Naive B cell (primary cell): ENCODE data around the gene DNAAF6. TPM values are rescaled to one million over a fixed set of nuclear protein-coding genes. Genes with fewer than 3 reads are reported as not detected.
"Not testable (repeated sequence)": the region's sequence is repeated elsewhere in the genome, so short reads cannot be mapped to it uniquely, and the experiment has no call there.

Source experiments
- ATAC-seq, 2 donors: fragments of 150-1000 bp; cut with Tn5 transposase; 2 replicates each; pipeline ENCODE4 v1.10.0; 2021; ENCODE audit warnings: low read depth in 2 of 2, mild to moderate bottlenecking in 2 of 2, moderate library complexity in 2 of 2
- DNase-seq: peaks from one replicate; pipeline ENCODE4 v3.0.0; 2022
- H3K27ac Mint-ChIP-seq, 6 donors: one replicate each; pipeline ENCODE4 v1.8.0; 2020 to 2022; ENCODE audit warnings: mild to moderate bottlenecking in 6 of 6, mixed read lengths in 6 of 6, moderate library complexity in 5 of 6, inconsistent platforms in 2 of 6
- H3K27me3 Mint-ChIP-seq, 3 donors: one replicate each; pipeline ENCODE4 v1.8.0; 2021 to 2022; ENCODE audit warnings: mixed read lengths in 3 of 3, mild to moderate bottlenecking in 1 of 3
- H3K36me3 Mint-ChIP-seq, 2 donors: one replicate each; pipeline ENCODE4 v1.8.0; 2020 to 2022; ENCODE audit warnings: mixed read lengths in 2 of 2, inconsistent platforms in 1 of 2, mild to moderate bottlenecking in 1 of 2
- H3K4me1 Mint-ChIP-seq, 3 donors: one replicate each; pipeline ENCODE4 v1.8.0; 2020 to 2022; ENCODE audit warnings: mixed read lengths in 3 of 3, inconsistent platforms in 1 of 3, mild to moderate bottlenecking in 1 of 3, moderate library complexity in 1 of 3
- H3K4me3 Mint-ChIP-seq, 8 donors: one replicate each; pipeline ENCODE4 v1.8.0; 2020 to 2022; ENCODE audit warnings: mild to moderate bottlenecking in 8 of 8, mixed read lengths in 8 of 8, moderate library complexity in 8 of 8, inconsistent platforms in 2 of 8
- H3K9me3 Mint-ChIP-seq, 7 donors: one replicate each; pipeline ENCODE4 v1.8.0; 2020 to 2022; ENCODE audit warnings: mixed read lengths in 7 of 7, mild to moderate bottlenecking in 5 of 7, inconsistent platforms in 2 of 7, moderate library complexity in 1 of 7
- polyA plus RNA-seq, 6 donors: library from polyadenylated mRNA; unstranded; fragments of 300-500 nt; fragmentation: Illumina TruSeq; gene quantifications; one replicate each; pipeline ENCODE4 v1.2.3, GENCODE V29; 2021; ENCODE audit warnings: low read depth in 6 of 6

DNAAF6 gene
- polyA plus RNA-seq, result not detected

DNA sequence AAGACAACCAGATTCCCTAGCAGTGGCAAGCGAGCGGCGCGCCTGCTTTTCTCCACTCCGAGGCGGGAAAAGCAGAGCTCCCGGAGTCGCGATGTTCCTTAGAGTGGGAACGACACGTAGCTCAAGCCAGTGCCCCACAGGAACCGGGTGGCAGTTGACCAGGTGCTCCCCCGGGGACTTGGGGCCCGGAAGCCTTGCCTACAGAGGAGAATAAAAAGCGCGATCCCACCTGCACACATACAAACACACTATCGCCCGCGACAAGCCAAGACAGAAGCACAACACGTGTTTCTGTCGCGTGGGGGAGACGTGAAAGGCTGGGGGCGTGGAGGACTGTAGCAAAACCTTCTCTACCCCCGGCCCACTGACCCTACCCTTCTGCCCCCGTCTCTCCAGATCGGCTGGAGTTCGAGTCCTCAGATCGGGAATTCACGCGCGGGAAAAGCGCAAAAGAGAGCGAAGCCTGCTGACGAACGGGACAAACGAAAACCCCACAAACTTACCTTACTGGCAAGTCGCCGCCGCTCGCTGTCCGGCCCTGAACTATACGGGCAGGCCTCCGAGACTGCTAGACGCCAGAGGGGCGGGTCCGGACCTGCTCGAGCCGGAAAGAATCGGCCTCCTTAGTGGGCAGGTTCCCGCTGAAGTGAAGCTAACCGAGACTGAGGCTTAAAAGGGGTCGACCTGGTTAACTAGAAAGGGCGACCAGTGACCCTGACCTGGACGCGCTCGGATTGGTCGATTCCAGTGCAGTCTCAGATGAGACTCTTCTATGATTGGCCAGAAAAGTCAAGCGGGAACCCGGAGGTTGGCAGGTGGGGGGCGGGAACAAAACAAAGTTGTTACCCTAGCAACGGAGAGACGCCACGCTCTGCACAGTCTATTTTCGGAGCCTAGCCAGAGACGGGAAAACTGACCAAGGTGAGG lies at the start of gene DNAAF6, which contains the start of gene NUP62CL:
Gene DNAAF6, plus strand, starts transcription at position 842 of the 927 bp plus-strand sequence. CDS start 6,265 bp downstream, outside the sequence.
Gene NUP62CL, minus strand, starts transcription at position 664 of the 927 bp plus-strand sequence. CDS start 31,287 bp downstream, outside the sequence.
- Mint-ChIP-seq H3K27ac (peak within 1 kb of the TSS; percentile 75 to 92 (median 88)), H3K27me3 (no peaks in the 10 kb centered on the region), H3K9me3 (peaks cover 0 to 4% (median 0%) of the 10 kb centered on the region in 7 donors), H3K36me3 (no peaks in the 10 kb centered on the region), H3K4me3 (peak within 1 kb of the TSS; percentile 82 to 97 (median 92)), H3K4me1 (peaks cover 0 to 3% (median 0%) of the 10 kb centered on the region in 3 donors)
- DNase-seq (peak; percentile 63), ATAC-seq (peak; percentile 91 to 94)

- not testable (repeated sequence) for H3K9me3 Mint-ChIP-seq, H3K4me3 Mint-ChIP-seq, H3K27ac Mint-ChIP-seq, H3K27me3 Mint-ChIP-seq, ATAC-seq, DNase-seq, H3K36me3 Mint-ChIP-seq, H3K4me1 Mint-ChIP-seq
Observed at GRCh38 chrX:107157618-107158017, 48.8 kb upstream of the DNAAF6 start.

- H3K36me3 Mint-ChIP-seq, result no peaks in the 10 kb centered on the region
- DNase-seq (no peak), ATAC-seq (no peak)
- H3K4me1 Mint-ChIP-seq, result no peaks in the 10 kb centered on the region
- peaks cover 0 to 2% (median 0%) of the 10 kb centered on the region in 7 donors for H3K9me3 Mint-ChIP-seq
- no peaks in the 10 kb centered on the region for H3K27me3 Mint-ChIP-seq
- no peak overlapping the region for H3K4me3 Mint-ChIP-seq
- H3K27ac Mint-ChIP-seq, result peak overlapping the region in 1 of 6 donors; percentile 18
Observed at GRCh38 chrX:107167163-107167921, 39.1 kb upstream of the DNAAF6 start.

DNA sequence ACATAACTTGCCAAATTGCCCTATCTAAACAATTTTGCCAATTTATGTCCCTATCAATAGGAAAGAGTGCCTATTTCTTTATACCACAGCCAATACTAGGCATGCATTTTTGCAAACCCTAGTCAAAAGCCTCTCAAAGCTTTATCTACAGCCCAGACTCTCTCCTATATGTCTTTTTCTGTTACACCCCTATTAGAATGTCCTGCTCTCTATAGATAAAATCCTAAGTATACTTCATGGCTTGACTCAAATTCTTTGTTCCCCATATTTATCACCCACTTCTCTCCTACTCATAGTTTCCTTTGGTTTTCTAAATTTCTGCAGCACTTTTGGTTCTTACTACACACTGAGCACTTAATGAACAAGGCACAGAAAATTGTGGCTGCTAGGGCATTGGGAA lies 38.2 kb upstream of the DNAAF6 start:
- no peak for ATAC-seq
- H3K4me3 Mint-ChIP-seq, result no peak overlapping the region
- DNase-seq, result no peak
- no peaks in the 10 kb centered on the region for H3K27me3 Mint-ChIP-seq
- no peak overlapping the region for H3K27ac Mint-ChIP-seq
- H3K9me3 Mint-ChIP-seq, result peaks cover 0 to 2% (median 0%) of the 10 kb centered on the region in 7 donors
- H3K36me3 Mint-ChIP-seq, result no peaks in the 10 kb centered on the region
- no peaks in the 10 kb centered on the region for H3K4me1 Mint-ChIP-seq

GRCh38 chrX:107168712-107169111 lies 37.7 kb upstream of the DNAAF6 start:
- no peak for DNase-seq
- Mint-ChIP-seq H3K36me3 (no peaks in the 10 kb centered on the region), H3K27me3 (no peaks in the 10 kb centered on the region), H3K27ac (no peak overlapping the region), H3K4me1 (no peaks in the 10 kb centered on the region), H3K9me3 (peaks cover 0 to 2% (median 0%) of the 10 kb centered on the region in 7 donors), H3K4me3 (no peak overlapping the region)
- ATAC-seq, result no peak

DNA sequence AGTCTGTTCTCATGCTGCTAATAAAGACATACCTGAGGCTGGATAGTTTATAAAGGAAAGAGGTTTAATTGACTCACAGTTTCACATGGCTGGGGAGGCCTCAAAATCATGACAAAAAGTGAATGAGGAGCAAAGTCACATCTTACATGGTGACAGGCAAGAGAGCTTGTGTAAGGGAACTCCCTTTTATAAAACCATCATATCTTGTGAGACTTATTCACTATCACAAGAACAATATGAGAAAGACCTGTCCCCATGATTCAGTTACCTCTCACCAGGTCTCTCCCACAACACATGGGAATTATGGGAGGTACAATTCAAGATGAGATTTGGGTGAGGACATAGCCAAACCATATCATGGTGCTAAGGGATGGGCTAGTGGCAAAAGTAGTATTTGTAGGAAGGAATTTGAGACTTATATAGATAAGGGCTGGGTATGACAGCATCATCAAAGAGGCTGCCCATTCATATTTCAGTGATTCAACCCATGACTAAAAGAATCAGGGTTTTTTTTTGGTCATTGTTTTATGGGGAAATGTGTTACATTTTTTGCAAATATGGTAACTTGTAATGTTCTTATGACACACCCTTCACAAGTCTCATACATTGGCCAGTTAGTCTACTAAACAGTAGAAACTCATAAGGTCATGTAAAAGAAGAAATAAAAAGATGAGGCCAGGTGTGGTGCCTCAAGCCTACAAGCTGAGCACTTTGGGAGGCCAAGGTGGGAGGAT lies 34.9 kb upstream of the DNAAF6 start:
- no peak overlapping the region for H3K27ac Mint-ChIP-seq
- H3K4me3 Mint-ChIP-seq, result no peak overlapping the region
- H3K9me3 Mint-ChIP-seq, result peaks cover 0 to 2% (median 0%) of the 10 kb centered on the region in 7 donors
- no peaks in the 10 kb centered on the region for H3K4me1 Mint-ChIP-seq
- peaks cover 0 to 7% (median 0%) of the 10 kb centered on the region in 3 donors for H3K27me3 Mint-ChIP-seq
- no peak for DNase-seq
- no peaks in the 10 kb centered on the region for H3K36me3 Mint-ChIP-seq
- no peak for ATAC-seq

- H3K4me3 Mint-ChIP-seq, result no peak overlapping the region
- ATAC-seq, result no peak
- no peaks in the 10 kb centered on the region for H3K4me1 Mint-ChIP-seq
- DNase-seq, result no peak
- no peaks in the 10 kb centered on the region for H3K36me3 Mint-ChIP-seq
- H3K27ac Mint-ChIP-seq, result no peak overlapping the region
- no peaks in the 10 kb centered on the region for H3K27me3 Mint-ChIP-seq
- H3K9me3 Mint-ChIP-seq, result peaks cover 0 to 4% (median 0%) of the 10 kb centered on the region in 7 donors
Observed at GRCh38 chrX:107197319-107197718, 9.1 kb upstream of the DNAAF6 start.

DNA sequence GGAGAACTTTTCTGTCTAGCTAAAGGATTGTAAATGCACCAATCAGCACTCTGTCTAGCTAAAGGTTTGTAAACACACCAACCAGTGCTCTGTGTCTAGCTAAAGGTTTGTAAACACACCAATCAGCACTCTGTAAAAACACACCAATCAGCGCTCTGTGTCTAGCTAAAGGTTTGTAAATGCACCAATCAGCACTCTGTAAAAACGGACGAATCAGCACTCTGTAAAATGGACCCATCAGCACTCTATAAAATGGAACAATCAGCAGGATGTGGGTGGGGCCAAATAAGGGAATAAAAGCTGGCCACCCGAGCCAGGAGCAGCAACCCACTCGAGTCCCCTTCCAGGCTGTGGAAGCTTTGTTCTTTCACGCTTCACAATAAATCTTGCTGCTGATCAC lies 8.3 kb upstream of the DNAAF6 start:
- not testable (repeated sequence) for H3K27ac Mint-ChIP-seq, H3K27me3 Mint-ChIP-seq, ATAC-seq, H3K36me3 Mint-ChIP-seq, H3K4me1 Mint-ChIP-seq, H3K4me3 Mint-ChIP-seq, DNase-seq, H3K9me3 Mint-ChIP-seq

DNA sequence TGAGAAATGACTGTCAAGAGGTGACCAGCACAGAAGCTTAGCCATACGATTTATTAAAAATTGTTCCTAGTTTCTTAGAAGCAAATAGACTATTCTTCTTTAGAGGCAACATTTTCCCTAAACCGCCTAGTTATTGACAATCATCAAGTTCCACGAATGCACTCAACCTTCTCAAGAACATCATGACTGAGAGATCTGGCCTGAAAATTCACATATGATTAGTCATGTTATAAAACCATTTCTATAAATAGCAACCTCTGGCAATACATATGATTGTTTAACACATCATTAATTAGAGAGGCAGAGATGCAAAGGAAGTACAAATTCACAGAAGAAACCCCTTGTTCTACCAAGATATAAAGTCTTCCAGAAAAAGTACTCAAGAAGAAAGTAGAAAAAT lies 6.9 kb upstream of the DNAAF6 start:
- no peak overlapping the region for H3K27ac Mint-ChIP-seq
- ATAC-seq (no peak), DNase-seq (no peak)
- no peaks in the 10 kb centered on the region for H3K27me3 Mint-ChIP-seq
- H3K36me3 Mint-ChIP-seq, result no peaks in the 10 kb centered on the region
- H3K9me3 Mint-ChIP-seq, result peaks cover 0 to 4% (median 0%) of the 10 kb centered on the region in 7 donors
- no peaks in the 10 kb centered on the region for H3K4me1 Mint-ChIP-seq
- H3K4me3 Mint-ChIP-seq, result no peak overlapping the region

DNA sequence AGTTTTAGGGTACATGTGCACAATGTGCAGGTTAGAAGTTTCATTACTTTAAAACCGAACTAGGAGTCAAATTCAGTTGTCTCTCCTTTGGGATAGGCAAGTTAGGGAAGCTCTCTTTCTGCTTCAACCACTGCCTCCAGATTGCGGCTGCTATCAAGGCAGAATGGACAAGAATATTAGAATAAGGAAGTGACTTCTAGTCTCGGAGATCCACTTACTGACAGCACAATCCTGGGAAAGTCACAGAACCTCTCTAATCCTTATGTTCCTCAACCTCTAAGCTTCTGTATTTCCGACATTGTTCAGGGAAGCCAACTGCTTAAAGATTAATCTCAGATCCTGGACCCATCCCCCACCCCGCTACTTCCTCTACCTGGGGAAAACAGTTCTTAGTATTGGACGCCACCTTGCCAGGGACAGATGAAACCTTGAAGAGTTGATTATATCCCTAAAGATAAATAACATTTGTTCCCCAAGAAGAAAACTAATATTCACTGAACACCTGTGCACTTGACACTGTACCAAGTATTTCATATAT lies 2.3 kb upstream of the DNAAF6 start:
- DNase-seq (no peak), ATAC-seq (no peak)
- H3K27ac Mint-ChIP-seq, result no peak overlapping the region
- no peaks in the 10 kb centered on the region for H3K36me3 Mint-ChIP-seq
- H3K9me3 Mint-ChIP-seq, result peaks cover 0 to 5% (median 0%) of the 10 kb centered on the region in 7 donors
- no peaks in the 10 kb centered on the region for H3K27me3 Mint-ChIP-seq
- no peak overlapping the region for H3K4me3 Mint-ChIP-seq
- peaks cover 0 to 3% (median 0%) of the 10 kb centered on the region in 3 donors for H3K4me1 Mint-ChIP-seq

DNA sequence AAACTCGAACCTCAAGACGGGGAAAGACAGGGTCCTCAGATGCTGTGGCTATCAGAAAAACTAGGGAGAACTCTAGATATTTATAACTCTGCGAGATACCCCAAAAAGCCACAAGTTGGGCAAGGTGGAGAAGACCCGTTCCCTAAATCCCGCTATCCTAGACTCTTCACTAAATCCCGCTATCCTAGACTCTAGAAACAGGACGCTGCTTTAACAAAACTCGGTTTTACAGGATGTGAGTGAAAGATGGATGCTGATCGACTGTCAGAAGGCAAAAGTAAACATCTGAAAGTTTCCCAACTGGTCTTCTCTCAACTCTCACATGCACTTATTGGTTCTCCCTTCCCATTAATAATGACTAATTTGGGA lies 270 bp downstream of the DNAAF6 start:
- H3K27me3 Mint-ChIP-seq, result no peaks in the 10 kb centered on the region

GRCh38 chrX:107207089-107207488 lies 678 bp downstream of the DNAAF6 start:
- DNase-seq, result no peak
- Mint-ChIP-seq H3K4me1 (peaks cover 0 to 3% (median 0%) of the 10 kb centered on the region in 3 donors), H3K9me3 (peaks cover 0 to 3% (median 0%) of the 10 kb centered on the region in 7 donors), H3K27me3 (peaks cover 0 to 3% (median 0%) of the 10 kb centered on the region in 3 donors), H3K36me3 (no peaks in the 10 kb centered on the region), H3K27ac (peak overlapping the region in 3 of 6 donors; percentile 65 to 87 (median 68)), H3K4me3 (peak overlapping the region in 4 of 8 donors; percentile 5 to 97 (median 30))
- ATAC-seq, result no peak

More for the DNA sequence above, 270 bp downstream of the DNAAF6 start:
- peaks cover 0 to 3% (median 0%) of the 10 kb centered on the region in 7 donors for H3K9me3 Mint-ChIP-seq
- peak overlapping the region; percentile 82 to 97 (median 92) for H3K4me3 Mint-ChIP-seq
- ATAC-seq (no peak), DNase-seq (no peak)
- peaks cover 0 to 3% (median 0%) of the 10 kb centered on the region in 3 donors for H3K4me1 Mint-ChIP-seq
- peak overlapping the region in 4 of 6 donors; percentile 57 to 92 (median 88) for H3K27ac Mint-ChIP-seq
- no peaks in the 10 kb centered on the region for H3K36me3 Mint-ChIP-seq
